ENCODE data around the gene NDUFS6.

NDUFS6 gene

GRCh38 chr5:1817261-1818043 is 16.2 kb downstream of the NDUFS6 start:
- DNase-seq (ENCODE audit: low read depth), result no peak

GRCh38 chr5:1818784-1819183 is 17.6 kb downstream of the NDUFS6 start:
- no peak for DNase-seq (ENCODE audit: low read depth)

GRCh38 chr5:1819458-1819857 is 18.3 kb downstream of the NDUFS6 start:
- DNase-seq (ENCODE audit: low read depth), result no peak

- DNase-seq (ENCODE audit: low read depth), result no peak
Measured at GRCh38 chr5:1820381-1820780, 19.2 kb downstream of the NDUFS6 start.

GRCh38 chr5:1820926-1821325 is 19.7 kb downstream of the NDUFS6 start:
- no peak for DNase-seq (ENCODE audit: low read depth)

- DNase-seq (ENCODE audit: low read depth), result no peak
Measured at GRCh38 chr5:1821862-1822261, 20.7 kb downstream of the NDUFS6 start.

- no peak for DNase-seq (ENCODE audit: low read depth)
Measured at GRCh38 chr5:1823381-1824034, 22.3 kb downstream of the NDUFS6 start.

GRCh38 chr5:1824109-1824821 is 23.1 kb downstream of the NDUFS6 start:
- DNase-seq (ENCODE audit: low read depth), result no peak

GRCh38 chr5:1824903-1825841 is 24.0 kb downstream of the NDUFS6 start:
- DNase-seq (ENCODE audit: low read depth), result no peak

- no peak for DNase-seq (ENCODE audit: low read depth)
Measured at GRCh38 chr5:1826235-1826980, 25.2 kb downstream of the NDUFS6 start.

GRCh38 chr5:1827025-1827885 is 26.0 kb downstream of the NDUFS6 start:
- DNase-seq (ENCODE audit: low read depth), result no peak

GRCh38 chr5:1827886-1828397 is 26.7 kb downstream of the NDUFS6 start:
- DNase-seq (ENCODE audit: low read depth), result no peak

GRCh38 chr5:1830571-1831228 is 29.5 kb downstream of the NDUFS6 start:
- DNase-seq (ENCODE audit: low read depth), result no peak

- DNase-seq (ENCODE audit: low read depth), result no peak
Measured at GRCh38 chr5:1831257-1831656, 30.1 kb downstream of the NDUFS6 start.

- DNase-seq (ENCODE audit: low read depth), result no peak
Measured at GRCh38 chr5:1831677-1832313, 30.6 kb downstream of the NDUFS6 start.

- DNase-seq (ENCODE audit: low read depth), result no peak
Measured at GRCh38 chr5:1832511-1833250, 31.5 kb downstream of the NDUFS6 start.

- DNase-seq (ENCODE audit: low read depth), result no peak
Measured at GRCh38 chr5:1833264-1834021, 32.2 kb downstream of the NDUFS6 start.

All from stimulated activated CD8-positive, alpha-beta memory T cell treated with anti-CD3 and anti-CD28 coated beads, Interleukin-12 subunit alpha, Interleukin-12 subunit beta, amount 100 ng/mL, for 4 hours (primary cell).